Tibial artery (tissue), 4 donors: ENCODE measurements around the gene DYSF.

Experiments
- DNase-seq, 2 donors: peaks; one replicate each; pipeline ENCODE4 v3.0.0-alpha.2; 2019
- H3K27ac ChIP-seq, 2 donors: fragments of 200-600 bp; sonication (generic) in 1 of 2; 1 replicate in 1 of 2; 2 replicates in 1 of 2; pipeline ENCODE4 v1.5.1; 2018 to 2019; ENCODE audit warnings: mild to moderate bottlenecking in 1 of 2
- H3K27me3 ChIP-seq, 2 donors: fragments of 200-600 bp; sonication (generic) in 1 of 2; one replicate each; pipeline versions ENCODE4 v1.5.1 to v1.6.0; 2016 to 2019
- H3K36me3 ChIP-seq, 3 donors: fragments of 200-600 bp; sonication (generic) in 2 of 3; one replicate each; pipeline ENCODE4 v1.5.1; 2016 to 2019; ENCODE audit warnings: mild to moderate bottlenecking in 2 of 3
- H3K4me1 ChIP-seq, 4 donors: fragments of 200-600 bp; sonication (generic) in 2 of 4; 1 replicate in 3 of 4; 2 replicates in 1 of 4; pipeline ENCODE4 v1.5.1; 2016 to 2019
- H3K4me3 ChIP-seq, 2 donors: fragments of 200-600 bp; sonication (generic) in 1 of 2; 1 replicate in 1 of 2; 2 replicates in 1 of 2; pipeline ENCODE4 v1.5.1; 2018 to 2019; ENCODE audit warnings: mild to moderate bottlenecking in 2 of 2
- H3K9me3 ChIP-seq, 3 donors: fragments of 200-600 bp; sonication (generic) in 1 of 3; one replicate each; pipeline ENCODE4 v1.5.1; 2016 to 2019
- intact Hi-C: fragments of 100-400 bp; cut with DNase I; formaldehyde crosslinking; loops from one replicate; pipeline ENCODE4 v1.15.0; 2023; ENCODE audit warnings: low total_unique reads
- TF ChIP-seq, protein P1 (sequence below), 2 experiments: fragments of 200-600 bp in 1 of 2; fragments of 450-650 bp in 1 of 2; IDR thresholded peaks; one replicate each; pipeline ENCODE4 v1.5.1; 2017 to 2019; ENCODE audit warnings: antibody characterized with exemption in 2 of 2, mild to moderate bottlenecking in 1 of 2, moderate library complexity in 1 of 2

DYSF gene

DNA sequence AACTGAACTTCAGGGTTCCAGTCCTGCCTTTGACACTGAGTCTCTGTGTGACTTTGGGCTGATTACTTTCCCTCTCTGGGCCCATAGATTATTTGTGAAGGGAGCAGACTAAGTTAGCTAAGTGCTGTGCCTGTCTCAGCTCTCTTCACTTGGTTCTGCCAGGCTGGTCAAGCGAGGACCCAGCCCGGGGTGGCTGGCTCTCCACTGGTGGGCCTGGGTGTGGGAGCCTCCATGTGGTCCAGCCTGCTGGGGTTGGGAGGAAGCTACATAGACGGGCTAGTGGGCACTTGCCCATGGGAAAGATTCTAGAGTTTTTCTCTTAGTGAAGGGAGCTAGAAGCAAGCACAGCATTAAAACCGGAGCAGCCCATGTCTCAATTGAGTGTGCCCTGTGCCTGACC is 59.0 kb downstream of the DYSF start:
- H3K9me3 ChIP-seq: no peaks in the 10 kb centered on the region
- no peaks in the 10 kb centered on the region for H3K27me3 ChIP-seq
- H3K4me1 ChIP-seq: no peaks in the 10 kb centered on the region
- H3K4me3 ChIP-seq: no peak overlapping the region
- TF ChIP-seq, protein P1, sequence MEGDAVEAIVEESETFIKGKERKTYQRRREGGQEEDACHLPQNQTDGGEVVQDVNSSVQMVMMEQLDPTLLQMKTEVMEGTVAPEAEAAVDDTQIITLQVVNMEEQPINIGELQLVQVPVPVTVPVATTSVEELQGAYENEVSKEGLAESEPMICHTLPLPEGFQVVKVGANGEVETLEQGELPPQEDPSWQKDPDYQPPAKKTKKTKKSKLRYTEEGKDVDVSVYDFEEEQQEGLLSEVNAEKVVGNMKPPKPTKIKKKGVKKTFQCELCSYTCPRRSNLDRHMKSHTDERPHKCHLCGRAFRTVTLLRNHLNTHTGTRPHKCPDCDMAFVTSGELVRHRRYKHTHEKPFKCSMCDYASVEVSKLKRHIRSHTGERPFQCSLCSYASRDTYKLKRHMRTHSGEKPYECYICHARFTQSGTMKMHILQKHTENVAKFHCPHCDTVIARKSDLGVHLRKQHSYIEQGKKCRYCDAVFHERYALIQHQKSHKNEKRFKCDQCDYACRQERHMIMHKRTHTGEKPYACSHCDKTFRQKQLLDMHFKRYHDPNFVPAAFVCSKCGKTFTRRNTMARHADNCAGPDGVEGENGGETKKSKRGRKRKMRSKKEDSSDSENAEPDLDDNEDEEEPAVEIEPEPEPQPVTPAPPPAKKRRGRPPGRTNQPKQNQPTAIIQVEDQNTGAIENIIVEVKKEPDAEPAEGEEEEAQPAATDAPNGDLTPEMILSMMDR (IDR thresholded peaks at IDR 0.05): no peak
- intact Hi-C loops: loop anchor here (5.0 kb wide), 2 partner anchors 215 to 1865 kb away; no protein-coding TSS in a partner anchor
- H3K27ac ChIP-seq: no peak overlapping the region
- DNase-seq: peak in 1 of 2 donors; percentile 17
- peaks cover 0 to 7% (median 0%) of the 10 kb centered on the region in 3 donors for H3K36me3 ChIP-seq

DNA sequence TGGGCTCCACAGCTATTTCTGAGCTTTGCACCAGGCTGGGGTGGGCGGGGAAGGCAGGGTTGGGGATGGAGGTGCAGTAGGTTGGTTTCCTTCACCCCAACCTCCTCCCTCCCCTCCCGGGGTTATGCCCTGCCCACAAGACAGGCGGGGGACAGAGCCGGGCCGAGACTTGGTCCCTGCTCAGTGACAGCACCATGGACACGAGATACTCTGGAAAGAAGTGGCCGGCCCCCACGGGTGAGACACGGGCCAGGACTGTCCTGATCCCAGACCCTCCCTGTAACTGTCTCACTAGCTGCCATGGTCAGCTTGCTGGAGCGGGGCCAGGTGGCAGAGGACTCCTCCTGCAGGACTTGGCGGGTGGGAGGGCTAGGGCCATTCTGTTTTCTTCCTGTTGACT is 59.7 kb downstream of the DYSF start:
- no peak overlapping the region for H3K27ac ChIP-seq
- intact Hi-C loops: loop anchor here (5.0 kb wide), 2 partner anchors 216 to 1864 kb away; no protein-coding TSS in a partner anchor
- no peak overlapping the region for H3K4me3 ChIP-seq
- TF ChIP-seq, protein P1 (IDR thresholded peaks at IDR 0.05): no peak
- peak in 1 of 2 donors; percentile 58 for DNase-seq
- H3K9me3 ChIP-seq: no peaks in the 10 kb centered on the region
- no peaks in the 10 kb centered on the region for H3K27me3 ChIP-seq
- H3K4me1 ChIP-seq: no peaks in the 10 kb centered on the region
- peaks cover 0 to 12% (median 0%) of the 10 kb centered on the region in 3 donors for H3K36me3 ChIP-seq

DNA sequence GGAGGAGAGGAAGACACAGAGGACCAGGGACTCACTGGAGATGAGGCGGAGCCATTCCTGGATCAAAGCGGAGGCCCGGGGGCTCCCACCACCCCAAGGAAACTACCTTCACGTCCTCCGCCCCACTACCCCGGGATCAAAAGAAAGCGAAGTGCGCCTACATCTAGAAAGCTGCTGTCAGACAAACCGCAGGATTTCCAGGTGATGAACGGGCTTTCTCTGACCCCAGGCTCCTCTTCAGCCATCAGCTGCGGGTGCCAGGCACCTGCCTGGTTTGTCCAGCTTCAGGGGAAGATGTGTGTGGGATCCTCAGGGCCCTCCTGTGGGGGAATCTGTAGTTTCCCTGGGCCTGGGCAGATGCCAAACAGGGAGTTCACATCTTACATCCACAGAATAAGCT is 60.4 kb downstream of the DYSF start:
- H3K27ac ChIP-seq: no peak overlapping the region
- H3K27me3 ChIP-seq: no peaks in the 10 kb centered on the region

DNA sequence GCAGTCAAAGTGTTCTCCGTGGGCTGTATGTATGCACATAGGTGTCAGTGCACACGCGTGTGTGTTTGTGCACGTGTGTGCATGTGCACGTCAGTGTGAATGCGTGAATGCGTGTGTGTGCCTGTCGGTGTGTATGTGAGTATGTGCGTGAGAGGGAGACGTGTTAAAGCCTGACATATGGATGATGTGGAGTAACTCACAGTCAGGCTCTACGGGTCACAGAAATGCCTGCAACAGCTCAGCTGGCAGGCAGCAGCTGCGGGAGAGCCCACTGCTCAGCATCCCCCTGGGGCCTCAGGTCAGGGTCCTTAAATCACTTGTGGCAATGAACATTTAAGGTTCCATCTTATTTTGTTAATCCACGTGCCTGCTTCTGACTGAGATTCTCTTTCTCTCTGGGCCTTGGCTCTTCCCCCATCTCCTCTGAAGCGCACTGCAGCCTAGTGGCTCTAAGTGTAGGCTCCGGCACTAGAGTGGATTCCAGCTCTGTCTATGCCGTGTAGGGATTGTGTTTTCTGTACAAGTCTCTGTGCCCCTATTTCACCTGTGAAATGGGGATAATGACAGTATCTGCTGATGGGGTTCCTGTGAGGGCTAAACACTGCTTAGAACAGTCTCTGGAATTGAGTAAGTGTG is 63.0 kb downstream of the DYSF start:
- no peaks in the 10 kb centered on the region for H3K27me3 ChIP-seq
- intact Hi-C loops: no loop called here
- no peak overlapping the region for H3K27ac ChIP-seq
- no peak overlapping the region for H3K4me3 ChIP-seq
- H3K36me3 ChIP-seq: peaks cover 0 to 12% (median 0%) of the 10 kb centered on the region in 3 donors
- peak in 1 of 2 donors; percentile 31 for DNase-seq
- H3K9me3 ChIP-seq: no peaks in the 10 kb centered on the region
- TF ChIP-seq, protein P1 (IDR thresholded peaks at IDR 0.05): no peak
- no peaks in the 10 kb centered on the region for H3K4me1 ChIP-seq

More for the DNA sequence above, 60.4 kb downstream of the DYSF start:
- Histone ChIP-seq H3K4me1 (no peaks in the 10 kb centered on the region), H3K9me3 (no peaks in the 10 kb centered on the region), H3K36me3 (peaks cover 0 to 12% (median 0%) of the 10 kb centered on the region in 3 donors), H3K4me3 (no peak overlapping the region)
- intact Hi-C loops: loop anchor here (5.0 kb wide), 2 partner anchors 216 to 1864 kb away; no protein-coding TSS in a partner anchor
- peak in 1 of 2 donors; percentile 41 for DNase-seq
- TF ChIP-seq, protein P1 (IDR thresholded peaks at IDR 0.05): no peak

DNA sequence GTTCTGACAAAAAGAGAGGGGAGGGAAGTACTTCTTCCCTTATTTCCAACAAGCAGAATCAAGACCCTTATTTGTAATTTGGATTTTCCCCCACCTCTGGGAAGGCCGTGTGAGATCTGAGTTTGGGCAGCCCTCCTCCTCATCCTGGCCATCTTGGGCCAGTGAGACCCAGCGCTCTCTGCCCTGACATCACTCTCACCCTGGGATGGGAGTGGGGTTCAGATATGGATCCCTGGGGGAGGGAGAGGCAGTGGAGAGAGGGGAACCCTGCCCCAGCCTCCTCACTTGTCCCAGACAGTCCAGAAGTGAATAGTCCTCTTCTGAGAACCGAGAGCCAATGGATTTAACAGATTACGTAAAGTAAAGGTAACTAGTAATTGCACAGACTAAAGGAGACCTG is 64.5 kb downstream of the DYSF start:
- H3K36me3 ChIP-seq: peaks cover 0 to 12% (median 0%) of the 10 kb centered on the region in 3 donors
- H3K27ac ChIP-seq: no peak overlapping the region

More for the DNA sequence above, 64.5 kb downstream of the DYSF start:
- Histone ChIP-seq H3K27me3 (no peaks in the 10 kb centered on the region), H3K4me3 (no peak overlapping the region), H3K9me3 (no peaks in the 10 kb centered on the region), H3K4me1 (no peaks in the 10 kb centered on the region)
- intact Hi-C loops: no loop called here
- peak in 1 of 2 donors; percentile 9 for DNase-seq
- TF ChIP-seq, protein P1 (IDR thresholded peaks at IDR 0.05): no peak
